ENCODE measurements around the gene HIGD2A. TPM values are rescaled to one million over a fixed set of nuclear protein-coding genes. Genes with fewer than 3 reads are reported as not detected.

HIGD2A gene
- total and polyA plus RNA-seq, 2 of the 13 experiments (the other 11 are each of a cell fraction or from before 2014, with no cell fraction given): 89.2 to 146 TPM

DNA sequence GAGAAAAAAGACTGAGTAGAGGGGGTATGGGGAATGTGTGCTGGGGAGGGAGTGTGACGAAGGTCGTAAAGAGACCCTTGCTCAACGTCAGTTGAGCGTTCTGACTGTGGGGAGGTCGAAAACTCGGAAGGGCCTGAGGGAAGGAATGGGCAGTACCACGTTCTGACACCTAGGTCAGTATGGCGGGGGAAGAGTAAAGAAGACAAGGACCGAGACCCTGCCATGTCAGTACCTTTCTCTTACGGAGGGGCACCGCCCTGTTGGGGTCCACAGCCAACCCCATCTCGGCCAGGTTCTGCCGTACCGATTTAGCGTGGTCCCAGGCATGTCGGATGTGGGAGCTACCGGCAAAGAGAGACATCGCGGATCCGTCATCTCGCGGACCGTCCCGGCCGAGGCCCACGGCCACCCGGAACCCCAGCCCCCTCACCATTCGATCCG, 528 bp upstream of the HIGD2A start (continued):
- TF ChIP-seq, protein P1, sequence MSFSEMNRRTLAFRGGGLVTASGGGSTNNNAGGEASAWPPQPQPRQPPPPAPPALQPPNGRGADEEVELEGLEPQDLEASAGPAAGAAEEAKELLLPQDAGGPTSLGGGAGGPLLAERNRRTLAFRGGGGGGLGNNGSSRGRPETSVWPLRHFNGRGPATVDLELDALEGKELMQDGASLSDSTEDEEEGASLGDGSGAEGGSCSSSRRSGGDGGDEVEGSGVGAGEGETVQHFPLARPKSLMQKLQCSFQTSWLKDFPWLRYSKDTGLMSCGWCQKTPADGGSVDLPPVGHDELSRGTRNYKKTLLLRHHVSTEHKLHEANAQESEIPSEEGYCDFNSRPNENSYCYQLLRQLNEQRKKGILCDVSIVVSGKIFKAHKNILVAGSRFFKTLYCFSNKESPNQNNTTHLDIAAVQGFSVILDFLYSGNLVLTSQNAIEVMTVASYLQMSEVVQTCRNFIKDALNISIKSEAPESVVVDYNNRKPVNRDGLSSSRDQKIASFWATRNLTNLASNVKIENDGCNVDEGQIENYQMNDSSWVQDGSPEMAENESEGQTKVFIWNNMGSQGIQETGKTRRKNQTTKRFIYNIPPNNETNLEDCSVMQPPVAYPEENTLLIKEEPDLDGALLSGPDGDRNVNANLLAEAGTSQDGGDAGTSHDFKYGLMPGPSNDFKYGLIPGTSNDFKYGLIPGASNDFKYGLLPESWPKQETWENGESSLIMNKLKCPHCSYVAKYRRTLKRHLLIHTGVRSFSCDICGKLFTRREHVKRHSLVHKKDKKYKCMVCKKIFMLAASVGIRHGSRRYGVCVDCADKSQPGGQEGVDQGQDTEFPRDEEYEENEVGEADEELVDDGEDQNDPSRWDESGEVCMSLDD (CRISPR knock-in tag; IDR thresholded peaks at IDR 0.05; ENCODE audit: borderline replicate concordance): no peak
- TF ChIP-seq, protein P2, sequence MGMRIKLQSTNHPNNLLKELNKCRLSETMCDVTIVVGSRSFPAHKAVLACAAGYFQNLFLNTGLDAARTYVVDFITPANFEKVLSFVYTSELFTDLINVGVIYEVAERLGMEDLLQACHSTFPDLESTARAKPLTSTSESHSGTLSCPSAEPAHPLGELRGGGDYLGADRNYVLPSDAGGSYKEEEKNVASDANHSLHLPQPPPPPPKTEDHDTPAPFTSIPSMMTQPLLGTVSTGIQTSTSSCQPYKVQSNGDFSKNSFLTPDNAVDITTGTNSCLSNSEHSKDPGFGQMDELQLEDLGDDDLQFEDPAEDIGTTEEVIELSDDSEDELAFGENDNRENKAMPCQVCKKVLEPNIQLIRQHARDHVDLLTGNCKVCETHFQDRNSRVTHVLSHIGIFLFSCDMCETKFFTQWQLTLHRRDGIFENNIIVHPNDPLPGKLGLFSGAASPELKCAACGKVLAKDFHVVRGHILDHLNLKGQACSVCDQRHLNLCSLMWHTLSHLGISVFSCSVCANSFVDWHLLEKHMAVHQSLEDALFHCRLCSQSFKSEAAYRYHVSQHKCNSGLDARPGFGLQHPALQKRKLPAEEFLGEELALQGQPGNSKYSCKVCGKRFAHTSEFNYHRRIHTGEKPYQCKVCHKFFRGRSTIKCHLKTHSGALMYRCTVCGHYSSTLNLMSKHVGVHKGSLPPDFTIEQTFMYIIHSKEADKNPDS (CRISPR knock-in tag; IDR thresholded peaks at IDR 0.05): no peak
- TF ChIP-seq, protein P3, sequence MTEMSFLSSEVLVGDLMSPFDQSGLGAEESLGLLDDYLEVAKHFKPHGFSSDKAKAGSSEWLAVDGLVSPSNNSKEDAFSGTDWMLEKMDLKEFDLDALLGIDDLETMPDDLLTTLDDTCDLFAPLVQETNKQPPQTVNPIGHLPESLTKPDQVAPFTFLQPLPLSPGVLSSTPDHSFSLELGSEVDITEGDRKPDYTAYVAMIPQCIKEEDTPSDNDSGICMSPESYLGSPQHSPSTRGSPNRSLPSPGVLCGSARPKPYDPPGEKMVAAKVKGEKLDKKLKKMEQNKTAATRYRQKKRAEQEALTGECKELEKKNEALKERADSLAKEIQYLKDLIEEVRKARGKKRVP (CRISPR knock-in tag; IDR thresholded peaks at IDR 0.05): no peak
- TF ChIP-seq NR2F2 (IDR thresholded peaks at IDR 0.05; ENCODE audit: borderline replicate concordance, low read depth) (no peak), HOXA5 (CRISPR knock-in tag; IDR thresholded peaks at IDR 0.05) (no peak), RAD21 (CRISPR knock-in tag; IDR thresholded peaks at IDR 0.05) (peak; percentile 57), MYPOP (CRISPR knock-in tag; IDR thresholded peaks at IDR 0.05) (no peak; the same call in 1 of the 2 replicates), FOXJ3 (CRISPR knock-in tag; IDR thresholded peaks at IDR 0.05; ENCODE audit: borderline replicate concordance) (no peak), GPN1 (CRISPR knock-in tag; IDR thresholded peaks at IDR 0.05; ENCODE audit: borderline replicate concordance) (no peak), KDM2A (CRISPR knock-in tag; IDR thresholded peaks at IDR 0.05; ENCODE audit: borderline replicate concordance, low read depth) (no peak), SSRP1 (CRISPR knock-in tag; IDR thresholded peaks at IDR 0.05) (no peak), MZF1 (CRISPR knock-in tag; IDR thresholded peaks at IDR 0.05; ENCODE audit: borderline replicate concordance) (0 out of 2 replicates have a peak, but pooled peaks have one; percentile 32), RBFOX2 (IDR thresholded peaks at IDR 0.05; ENCODE audit: low read depth, low read length) (peak; percentile 79; the same call in 1 of the 2 replicates), NFIC (IDR thresholded peaks at IDR 0.05; ENCODE audit: low read length) (no peak), ZBTB25 (CRISPR knock-in tag; IDR thresholded peaks at IDR 0.05) (no peak), JUNB (CRISPR knock-in tag; IDR thresholded peaks at IDR 0.05; ENCODE audit: borderline replicate concordance) (no peak), PHF8 (CRISPR knock-in tag; IDR thresholded peaks at IDR 0.05) (no peak), ZNF367 (CRISPR knock-in tag; IDR thresholded peaks at IDR 0.05; ENCODE audit: borderline replicate concordance) (no peak)
- TF ChIP-seq, protein P4, sequence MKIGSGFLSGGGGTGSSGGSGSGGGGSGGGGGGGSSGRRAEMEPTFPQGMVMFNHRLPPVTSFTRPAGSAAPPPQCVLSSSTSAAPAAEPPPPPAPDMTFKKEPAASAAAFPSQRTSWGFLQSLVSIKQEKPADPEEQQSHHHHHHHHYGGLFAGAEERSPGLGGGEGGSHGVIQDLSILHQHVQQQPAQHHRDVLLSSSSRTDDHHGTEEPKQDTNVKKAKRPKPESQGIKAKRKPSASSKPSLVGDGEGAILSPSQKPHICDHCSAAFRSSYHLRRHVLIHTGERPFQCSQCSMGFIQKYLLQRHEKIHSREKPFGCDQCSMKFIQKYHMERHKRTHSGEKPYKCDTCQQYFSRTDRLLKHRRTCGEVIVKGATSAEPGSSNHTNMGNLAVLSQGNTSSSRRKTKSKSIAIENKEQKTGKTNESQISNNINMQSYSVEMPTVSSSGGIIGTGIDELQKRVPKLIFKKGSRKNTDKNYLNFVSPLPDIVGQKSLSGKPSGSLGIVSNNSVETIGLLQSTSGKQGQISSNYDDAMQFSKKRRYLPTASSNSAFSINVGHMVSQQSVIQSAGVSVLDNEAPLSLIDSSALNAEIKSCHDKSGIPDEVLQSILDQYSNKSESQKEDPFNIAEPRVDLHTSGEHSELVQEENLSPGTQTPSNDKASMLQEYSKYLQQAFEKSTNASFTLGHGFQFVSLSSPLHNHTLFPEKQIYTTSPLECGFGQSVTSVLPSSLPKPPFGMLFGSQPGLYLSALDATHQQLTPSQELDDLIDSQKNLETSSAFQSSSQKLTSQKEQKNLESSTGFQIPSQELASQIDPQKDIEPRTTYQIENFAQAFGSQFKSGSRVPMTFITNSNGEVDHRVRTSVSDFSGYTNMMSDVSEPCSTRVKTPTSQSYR (CRISPR knock-in tag; IDR thresholded peaks at IDR 0.05; ENCODE audit: borderline replicate concordance): no peak

Data from HepG2 (cell line).